ENCODE measurements around the gene LALBA.
"Not testable (repeated sequence)": the region's sequence is repeated elsewhere in the genome, so short reads cannot be mapped to it uniquely, and the experiment has no call there.

Gene LALBA

DNA sequence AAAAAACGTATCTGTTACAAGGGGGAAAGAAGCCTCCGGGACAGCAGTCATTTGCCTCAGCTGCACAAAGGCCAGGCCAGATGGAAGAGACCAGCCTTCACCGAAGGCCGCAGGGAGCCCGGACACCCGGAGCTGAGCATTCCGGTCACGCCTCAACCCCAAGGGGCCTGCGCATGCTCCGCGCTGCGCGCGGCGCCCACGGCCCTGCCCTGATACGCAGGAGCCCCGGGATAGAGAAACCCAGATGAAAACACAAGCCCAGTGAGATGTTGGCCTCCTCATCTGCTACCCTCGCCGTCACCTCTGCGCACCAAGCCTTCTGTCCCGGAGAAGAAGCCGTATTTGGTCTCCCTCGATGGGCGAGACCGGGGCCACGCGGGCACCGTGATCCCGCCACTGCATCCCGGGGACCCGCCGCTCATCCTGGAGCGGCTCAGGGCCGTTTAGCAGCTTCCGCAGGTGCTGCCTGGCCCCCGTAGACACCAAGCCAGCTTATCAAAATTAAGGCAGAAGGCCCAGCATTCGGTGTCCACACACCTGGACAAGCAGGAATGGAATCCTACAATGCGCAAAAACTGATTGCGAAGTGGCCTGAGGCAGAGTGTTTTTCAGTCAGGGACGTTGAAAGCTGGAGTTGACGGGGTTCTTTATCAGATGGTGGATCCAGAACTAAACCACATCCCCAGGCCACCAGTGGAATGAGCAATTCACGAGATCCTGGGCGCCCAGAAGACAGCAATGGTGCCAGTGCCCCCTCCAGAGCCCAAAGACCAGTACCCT, 41.8 kb downstream of the LALBA start:
- no peak for DNase-seq

DNA sequence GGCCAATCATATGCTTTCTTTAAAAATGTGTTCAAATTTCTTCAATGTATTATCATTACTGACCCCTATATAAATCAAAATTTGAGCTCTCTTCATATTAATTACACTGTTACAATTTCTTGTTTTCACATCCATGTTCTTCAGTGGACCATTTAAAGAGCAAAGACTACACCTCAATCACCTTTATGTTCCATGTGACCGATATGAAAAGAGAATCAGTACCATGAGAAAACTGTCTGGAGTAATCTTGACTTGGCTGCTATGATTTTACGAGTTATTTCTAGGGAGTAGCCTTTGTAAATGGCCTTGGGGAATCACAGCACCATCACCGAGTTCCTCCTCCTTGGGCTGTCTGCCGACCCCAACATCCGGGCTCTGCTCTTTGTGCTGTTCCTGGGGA, 44.5 kb downstream of the LALBA start, which contains the start of gene OR8S1:
Gene OR8S1, plus strand, starts transcription at position 301 of the 400 bp plus-strand sequence. Its CDS starts 0 bp downstream, at position 301.
- no peak for DNase-seq

DNA sequence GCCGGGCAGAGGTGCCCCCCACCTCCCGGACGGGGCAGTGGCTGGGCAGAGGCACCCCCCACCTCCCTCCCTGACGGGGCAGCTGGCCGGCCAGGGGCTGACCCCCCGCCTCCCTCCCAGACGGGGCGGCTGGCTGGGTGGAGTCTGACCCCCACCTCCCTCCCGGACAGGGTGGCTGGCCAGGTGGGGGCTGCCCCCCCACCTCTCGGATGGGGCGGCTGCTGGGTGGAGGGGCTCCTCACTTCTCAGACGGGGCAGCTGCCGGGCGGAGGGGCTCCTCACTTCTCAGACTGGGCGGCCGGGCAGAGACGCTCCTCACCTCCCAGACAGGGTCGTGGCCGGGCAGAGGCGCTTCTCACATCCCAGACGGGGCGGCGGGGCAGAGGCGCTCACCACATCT, 49.5 kb downstream of the LALBA start:
- DNase-seq, result not testable (repeated sequence)
